HepG2 (cell line): Measurements from ENCODE around the gene NUDT22. TPM values are rescaled to one million over a fixed set of nuclear protein-coding genes. Genes with fewer than 3 reads are reported as not detected.

ENCODE experiments used
- CCDC6 ChIP-seq: sonication (generic); formaldehyde crosslinking; IDR thresholded peaks from 2 replicates; pipeline ENCODE4 v1.8.1; 2022; ENCODE audit warnings: mild to moderate bottlenecking, missing genetic modification reagents, moderate library complexity
- CSRNP2 ChIP-seq: sonication (generic); formaldehyde crosslinking; conservative IDR thresholded peaks from 2 replicates; pipeline ENCODE4 v1.8.0; 2022; ENCODE audit warnings: low read depth, missing genetic modification reagents
- CTCF ChIP-seq: sonication (generic); formaldehyde crosslinking; IDR thresholded peaks from 2 replicates; pipeline ENCODE4 v1.5.0; 2020; ENCODE audit warnings: mild to moderate bottlenecking, missing genetic modification reagents, moderate library complexity
- EZH2 ChIP-seq: conservative IDR thresholded peaks from 2 replicates; pipeline ENCODE4 v1.6.1; 2012; ENCODE audit warnings: mild to moderate bottlenecking, low read depth, low read length, moderate library complexity
- FOXM1 ChIP-seq: sonication (generic); formaldehyde crosslinking; IDR thresholded peaks from 2 replicates; pipeline ENCODE4 v1.5.0; 2020; ENCODE audit warnings: missing genetic modification reagents
- GTF2F1 ChIP-seq: fragments of 150-350 bp; IDR thresholded peaks from 2 replicates; pipeline ENCODE4 v1.6.1; 2014; ENCODE audit warnings: low read length
- HOXA3 ChIP-seq: sonication (generic); formaldehyde crosslinking; IDR thresholded peaks from 2 replicates; pipeline ENCODE4 v1.5.0; 2020; ENCODE audit warnings: missing genetic modification reagents
- IRF1 ChIP-seq: sonication (generic); formaldehyde crosslinking; IDR thresholded peaks from 2 replicates; pipeline ENCODE4 v1.4.0; 2020; ENCODE audit warnings: low read depth, mild to moderate bottlenecking, missing genetic modification reagents
- MEIS2 ChIP-seq: sonication (generic); formaldehyde crosslinking; IDR thresholded peaks from 2 replicates; pipeline ENCODE4 v1.9.0; 2021; ENCODE audit warnings: mild to moderate bottlenecking, missing genetic modification reagents
- PATZ1 ChIP-seq: sonication (generic); formaldehyde crosslinking; IDR thresholded peaks from 2 replicates; pipeline ENCODE4 v1.4.0; 2020; ENCODE audit warnings: missing genetic modification reagents
- POLR2AphosphoS5 ChIP-seq: IDR thresholded peaks from 2 replicates; pipeline ENCODE4 v1.6.1; 2012; ENCODE audit warnings: low read depth, low read length
- SALL2 ChIP-seq: sonication (generic); formaldehyde crosslinking; IDR thresholded peaks from 2 replicates; pipeline ENCODE4 v1.8.1; 2023; ENCODE audit warnings: mild to moderate bottlenecking, missing genetic modification reagents, inconsistent platforms
- SETDB1 ChIP-seq: sonication (generic); formaldehyde crosslinking; IDR thresholded peaks from 2 replicates; pipeline ENCODE4 v1.5.1; 2020; ENCODE audit warnings: missing genetic modification reagents, mild to moderate bottlenecking, borderline replicate concordance
- SKI ChIP-seq: fragments of 450-650 bp; IDR thresholded peaks from one replicate; pipeline ENCODE4 v1.6.1; 2018; ENCODE audit warnings: mild to moderate bottlenecking; ENCODE audit not compliant: partially characterized antibody
- SMARCE1 ChIP-seq: fragments of 450-650 bp; IDR thresholded peaks from 2 replicates; pipeline ENCODE4 v1.6.1; 2017; ENCODE audit warnings: borderline replicate concordance
- TSC22D2 ChIP-seq: sonication (generic); formaldehyde crosslinking; IDR thresholded peaks from 2 replicates; pipeline ENCODE4 v1.5.1; 2020; ENCODE audit warnings: missing genetic modification reagents, mild to moderate bottlenecking, borderline replicate concordance
- ZNF136 ChIP-seq: sonication (generic); formaldehyde crosslinking; IDR thresholded peaks from 2 replicates; pipeline ENCODE4 v1.8.1; 2022; ENCODE audit warnings: low read depth, mild to moderate bottlenecking, moderate library complexity, missing genetic modification reagents
- ZNF484 ChIP-seq: sonication (generic); formaldehyde crosslinking; IDR thresholded peaks from 2 replicates; pipeline ENCODE4 v1.5.1; 2020; ENCODE audit warnings: mild to moderate bottlenecking, low read depth, missing genetic modification reagents, borderline replicate concordance
- ZNF547 ChIP-seq: sonication (generic); formaldehyde crosslinking; IDR thresholded peaks from 2 replicates; pipeline ENCODE4 v1.5.1; 2020; ENCODE audit warnings: mild to moderate bottlenecking, missing genetic modification reagents
- ZNF598 ChIP-seq: sonication (generic); formaldehyde crosslinking; IDR thresholded peaks from 2 replicates; pipeline ENCODE4 v1.5.1; 2020; ENCODE audit warnings: mild to moderate bottlenecking, missing genetic modification reagents, borderline replicate concordance
- ZNF768 ChIP-seq: sonication (generic); formaldehyde crosslinking; IDR thresholded peaks from 2 replicates; pipeline ENCODE4 v1.4.0; 2020; ENCODE audit warnings: missing genetic modification reagents
- ZNF782 ChIP-seq: sonication (generic); formaldehyde crosslinking; IDR thresholded peaks from 2 replicates; pipeline ENCODE4 v1.4.0; 2020; ENCODE audit warnings: missing genetic modification reagents, mild to moderate bottlenecking, borderline replicate concordance
- ZNF788 ChIP-seq: sonication (generic); formaldehyde crosslinking; IDR thresholded peaks from 2 replicates; pipeline ENCODE4 v1.5.0; 2020; ENCODE audit warnings: mild to moderate bottlenecking, missing genetic modification reagents, borderline replicate concordance
- ZNF883 ChIP-seq: sonication (generic); formaldehyde crosslinking; IDR thresholded peaks from 2 replicates; pipeline ENCODE4 v1.5.1; 2020; ENCODE audit warnings: mild to moderate bottlenecking, missing genetic modification reagents; ENCODE audit errors: not compliant biosample characterization
- ZZZ3 ChIP-seq: sonication (generic); formaldehyde crosslinking; IDR thresholded peaks from 2 replicates; pipeline ENCODE4 v1.4.0; 2020; ENCODE audit warnings: missing genetic modification reagents, mild to moderate bottlenecking, borderline replicate concordance
- polyA plus RNA-seq, 8 experiments: library from polyadenylated mRNA; depleted of rRNA in 3 of 8; stranded (reverse) in 7 of 8; unstranded in 1 of 8; fragments of >200 nt; fragmentation: Illumina TruSeq in 4 of 8; extraction: Trizol in 4 of 8; gene quantifications; 2 replicates each; pipeline versions ENCODE4 v1.2.1 to v1.2.3, GENCODE V29; 2011 to 2016; ENCODE audit warnings: low read depth in 4 of 8, missing spikeins in 1 of 8, mixed read lengths in 1 of 8; ENCODE audit not compliant: insufficient read depth in 1 of 8
- total RNA-seq, 5 experiments: library from RNA; depleted of rRNA; stranded (reverse); fragments of >200 nt; fragmentation: Illumina TruSeq; extraction: Trizol; gene quantifications; 2 replicates each; pipeline ENCODE4 v1.2.3, GENCODE V29; 2016; ENCODE audit warnings: low read depth in 1 of 5

NUDT22 gene
- total and polyA plus RNA-seq, 2 of the 13 experiments (the other 11 are each of a cell fraction or from before 2014, with no cell fraction given) = 33.5 to 39.8 TPM

- TF ChIP-seq ZNF788 (CRISPR knock-in tag) = peak; percentile 17; the same call in 1 of the 2 replicates
- no peak for TF ChIP-seq GTF2F1
- peak; percentile 79 for TF ChIP-seq PATZ1 (CRISPR knock-in tag)
- TF ChIP-seq MEIS2 (CRISPR knock-in tag) = 0 out of 2 replicates have a peak, but pooled peaks have one; percentile 50
- no peak for TF ChIP-seq SETDB1 (CRISPR knock-in tag)
- no peak for TF ChIP-seq ZNF136 (CRISPR knock-in tag)
- peak; percentile 7; the same call in 1 of the 2 replicates for TF ChIP-seq ZNF768 (CRISPR knock-in tag)
- TF ChIP-seq EZH2 = no peak
- TF ChIP-seq ZZZ3 (CRISPR knock-in tag) = no peak
- TF ChIP-seq ZNF547 (CRISPR knock-in tag) = no peak; the same call in 1 of the 2 replicates
- TF ChIP-seq SALL2 = no peak
- TF ChIP-seq POLR2AphosphoS5 = no peak
- no peak for TF ChIP-seq SMARCE1
- TF ChIP-seq CSRNP2 (CRISPR knock-in tag) = no peak
- no peak for TF ChIP-seq CCDC6
- no peak for TF ChIP-seq IRF1 (CRISPR knock-in tag)
- TF ChIP-seq ZNF598 = no peak
- no peak for TF ChIP-seq ZNF484
- no peak for TF ChIP-seq ZNF782 (CRISPR knock-in tag)
- TF ChIP-seq ZNF883 (CRISPR knock-in tag) = no peak
- peak; percentile 22; the same call in 1 of the 2 replicates for TF ChIP-seq CTCF (CRISPR knock-in tag)
- peak; percentile 30; the same call in 1 of the 2 replicates for TF ChIP-seq TSC22D2 (CRISPR knock-in tag)
- TF ChIP-seq HOXA3 (CRISPR knock-in tag) = peak; percentile 40; the same call in 1 of the 2 replicates
- TF ChIP-seq FOXM1 = no peak
- TF ChIP-seq SKI = peak; percentile 44
Measured at GRCh38 chr11:64234647-64235379, 8.7 kb downstream of the NUDT22 start (continued).
